Activated CD4-positive, alpha-beta T cell treated with anti-CD3 and anti-CD28 coated beads, Interleukin-2, amount 50 U/mL, for 24 hours (primary cell): ENCODE measurements around the gene SERTAD3.

Experiments used
- DNase-seq, 2 donors: peaks; one replicate each; pipeline ENCODE4 v3.0.0-alpha.2; 2020; ENCODE audit warnings: low read depth in 1 of 2, low spot score in 1 of 2

The SERTAD3 gene

DNA sequence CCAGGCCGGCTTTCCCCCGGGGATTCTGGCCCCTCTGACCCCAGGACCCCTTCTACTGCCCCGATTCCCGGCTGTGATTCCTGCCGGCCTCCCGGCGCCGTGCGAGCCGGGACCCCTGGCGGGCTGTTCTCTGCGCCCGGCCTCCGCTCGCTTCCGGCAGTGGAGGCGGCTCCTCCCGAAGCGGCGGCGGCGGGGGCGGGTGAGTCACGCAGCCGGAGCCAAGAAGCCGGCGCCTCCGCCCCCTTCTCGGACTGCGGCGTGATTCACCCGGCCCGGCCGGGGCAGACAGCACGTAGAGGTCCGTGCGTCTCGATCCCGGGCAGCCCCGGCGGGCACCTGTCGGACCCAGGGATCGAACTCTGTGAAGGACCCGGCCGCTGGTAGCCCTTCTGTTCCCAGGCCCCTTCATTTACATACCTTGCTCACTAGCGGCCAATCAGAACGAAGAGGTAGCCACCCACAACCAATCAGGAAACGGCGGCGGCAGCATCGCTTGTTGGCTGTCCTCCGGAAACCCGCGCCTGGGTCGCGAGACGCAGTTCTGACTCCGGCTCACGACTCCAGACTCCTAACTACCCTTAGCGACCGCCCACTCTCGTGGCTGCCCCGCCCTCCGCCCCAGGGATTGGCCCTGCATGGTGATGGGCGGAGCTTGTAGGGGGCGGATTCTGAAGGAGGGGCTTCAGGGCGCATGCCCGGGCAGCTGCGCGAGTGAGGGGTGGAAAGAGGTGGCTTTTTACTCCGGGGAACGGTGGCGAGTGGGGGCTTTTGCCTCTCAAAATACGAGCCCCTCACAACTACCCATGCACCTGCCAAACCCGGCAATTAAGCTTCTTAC, 18.5 kb downstream of the SERTAD3 start, which contains the start of gene SERTAD1:
Gene SERTAD1 (minus strand): TSS at position 543 of the 838 bp plus-strand sequence. CDS start 2,446 bp downstream, outside the sequence.
- peak; percentile 100 for DNase-seq

DNA sequence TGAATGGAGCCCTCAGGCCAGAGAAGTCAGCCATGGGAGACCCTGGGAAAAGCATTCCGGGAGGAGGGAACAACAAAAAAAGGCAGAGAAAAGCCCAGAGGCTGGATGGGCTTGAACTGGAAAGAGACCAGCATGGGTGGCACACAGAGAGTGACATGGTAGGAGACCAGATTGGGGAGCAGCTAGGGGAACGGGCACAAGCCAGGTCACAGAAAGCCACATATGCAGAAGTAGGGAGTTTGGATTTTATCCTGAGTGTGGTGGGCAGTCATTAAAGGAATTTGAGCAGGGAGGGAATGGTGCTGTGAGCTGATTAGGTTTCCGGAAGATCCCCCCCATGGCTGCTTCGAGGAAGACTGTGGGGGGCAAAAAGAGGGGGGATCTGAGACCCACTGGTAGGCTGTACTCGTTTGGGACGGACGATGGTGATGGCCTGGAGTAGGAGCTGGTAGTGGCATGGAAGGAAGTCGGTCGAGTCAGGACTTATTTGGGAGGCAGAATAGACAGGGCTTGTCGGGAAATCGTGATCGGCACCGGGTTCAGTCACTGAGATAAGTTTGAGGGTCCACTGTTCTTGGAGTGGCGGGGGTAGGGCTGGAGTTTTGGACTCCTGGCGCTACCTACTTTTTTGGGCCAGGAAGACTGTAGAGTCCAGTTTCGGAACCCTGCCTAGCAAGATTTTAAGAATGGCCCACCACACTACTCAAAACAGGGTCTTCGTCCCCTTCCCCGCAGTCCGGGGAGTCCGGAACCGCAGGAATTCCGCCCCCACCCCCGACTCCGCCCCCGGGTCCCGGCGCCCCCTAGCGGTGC, 19.3 kb downstream of the SERTAD3 start:
- no peak for DNase-seq

DNA sequence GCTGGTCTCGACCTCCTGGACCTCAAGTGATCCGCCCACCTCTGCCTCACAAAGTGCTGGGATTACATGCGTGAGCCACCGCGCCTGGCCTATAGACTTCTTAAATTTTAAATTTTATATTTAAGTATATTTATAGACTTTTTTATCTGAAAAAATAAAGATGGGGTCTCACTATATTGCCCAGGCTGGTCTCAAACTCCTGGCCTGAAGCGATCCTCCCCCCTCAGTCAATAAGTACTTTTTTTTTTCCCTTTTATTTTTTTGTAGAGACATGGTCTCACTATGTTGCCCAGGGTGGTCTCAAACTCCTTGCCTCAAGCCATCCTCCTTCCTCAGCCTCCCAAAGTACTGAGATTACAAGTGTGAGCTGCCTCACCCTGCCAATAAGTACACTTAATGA, 20.2 kb downstream of the SERTAD3 start:
- DNase-seq: no peak

DNA sequence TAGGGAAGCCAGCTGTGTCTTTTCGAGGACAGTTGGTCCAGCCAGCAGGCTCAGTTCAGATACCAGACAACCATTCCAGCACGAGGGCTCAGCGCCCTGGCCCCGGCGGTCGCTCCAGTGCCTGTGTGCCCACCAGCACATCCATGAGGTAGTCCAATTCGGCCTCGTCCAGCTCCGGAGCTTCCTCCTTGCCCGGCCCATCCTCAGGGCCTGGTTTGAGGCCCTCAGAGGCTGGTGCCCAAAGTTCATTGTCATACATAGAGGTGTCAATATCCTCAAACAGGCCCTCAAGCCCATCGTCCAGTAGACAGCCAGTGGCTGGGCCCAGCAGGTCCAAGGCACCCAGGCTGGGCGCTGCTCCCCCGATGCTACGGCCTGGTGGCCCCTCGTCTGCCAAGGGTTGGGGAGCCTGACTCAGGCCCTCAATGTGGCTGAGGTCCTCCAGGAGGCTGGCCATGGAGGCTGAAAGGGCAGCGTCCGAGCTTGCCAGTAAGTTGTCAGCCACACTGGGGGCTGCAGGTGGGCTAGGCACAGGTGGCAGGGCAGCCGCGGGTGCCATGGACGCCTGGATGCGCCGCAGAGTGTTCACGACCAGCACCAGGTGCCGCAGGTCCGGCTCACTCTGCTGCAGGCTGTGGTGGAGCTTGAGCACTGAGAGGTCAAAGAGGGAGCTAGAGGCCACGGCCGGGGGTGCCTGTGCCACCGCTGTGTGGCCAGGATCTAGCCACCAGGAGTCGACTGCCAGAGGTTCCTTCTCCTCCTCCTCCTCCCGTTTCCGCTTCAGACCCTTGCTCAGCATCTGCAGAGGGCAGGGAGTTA, 21.2 kb downstream of the SERTAD3 start:
- DNase-seq: no peak

DNA sequence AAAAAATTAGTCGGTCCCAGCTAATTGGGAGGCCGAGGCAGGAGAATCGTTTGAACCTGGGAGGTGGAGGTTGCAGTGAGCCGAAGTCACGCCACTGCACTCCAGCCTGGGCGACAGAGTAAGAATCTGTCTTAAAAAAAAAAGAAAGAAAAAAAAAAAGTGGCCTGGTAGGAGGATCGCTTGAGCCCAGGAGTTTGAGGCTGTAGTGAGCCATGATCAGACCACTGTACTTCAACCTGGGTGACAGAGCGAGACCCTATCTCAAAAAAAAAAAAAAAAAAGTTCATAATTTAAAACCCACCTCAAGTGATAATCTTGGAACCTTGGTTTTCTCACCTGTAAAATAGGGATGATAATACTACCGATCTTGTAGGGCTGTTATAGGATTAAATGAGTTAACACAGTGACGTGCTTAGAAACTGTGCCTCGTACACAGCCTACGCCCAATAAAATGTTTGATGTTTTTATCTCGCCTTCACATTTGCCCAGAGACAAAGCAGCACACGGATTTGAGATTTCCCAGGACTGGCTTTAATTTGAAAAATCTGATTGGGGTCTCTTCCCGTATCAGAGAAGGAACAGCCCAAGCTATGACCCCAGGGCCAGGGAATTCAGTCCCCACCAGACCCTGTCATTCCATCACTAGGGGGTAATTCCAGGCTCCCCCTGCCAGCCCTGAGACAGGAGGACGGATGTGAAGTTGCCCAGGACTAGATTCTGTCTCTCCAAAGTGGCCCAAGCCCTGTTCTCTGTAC, 22.0 kb downstream of the SERTAD3 start:
- no peak for DNase-seq

DNA sequence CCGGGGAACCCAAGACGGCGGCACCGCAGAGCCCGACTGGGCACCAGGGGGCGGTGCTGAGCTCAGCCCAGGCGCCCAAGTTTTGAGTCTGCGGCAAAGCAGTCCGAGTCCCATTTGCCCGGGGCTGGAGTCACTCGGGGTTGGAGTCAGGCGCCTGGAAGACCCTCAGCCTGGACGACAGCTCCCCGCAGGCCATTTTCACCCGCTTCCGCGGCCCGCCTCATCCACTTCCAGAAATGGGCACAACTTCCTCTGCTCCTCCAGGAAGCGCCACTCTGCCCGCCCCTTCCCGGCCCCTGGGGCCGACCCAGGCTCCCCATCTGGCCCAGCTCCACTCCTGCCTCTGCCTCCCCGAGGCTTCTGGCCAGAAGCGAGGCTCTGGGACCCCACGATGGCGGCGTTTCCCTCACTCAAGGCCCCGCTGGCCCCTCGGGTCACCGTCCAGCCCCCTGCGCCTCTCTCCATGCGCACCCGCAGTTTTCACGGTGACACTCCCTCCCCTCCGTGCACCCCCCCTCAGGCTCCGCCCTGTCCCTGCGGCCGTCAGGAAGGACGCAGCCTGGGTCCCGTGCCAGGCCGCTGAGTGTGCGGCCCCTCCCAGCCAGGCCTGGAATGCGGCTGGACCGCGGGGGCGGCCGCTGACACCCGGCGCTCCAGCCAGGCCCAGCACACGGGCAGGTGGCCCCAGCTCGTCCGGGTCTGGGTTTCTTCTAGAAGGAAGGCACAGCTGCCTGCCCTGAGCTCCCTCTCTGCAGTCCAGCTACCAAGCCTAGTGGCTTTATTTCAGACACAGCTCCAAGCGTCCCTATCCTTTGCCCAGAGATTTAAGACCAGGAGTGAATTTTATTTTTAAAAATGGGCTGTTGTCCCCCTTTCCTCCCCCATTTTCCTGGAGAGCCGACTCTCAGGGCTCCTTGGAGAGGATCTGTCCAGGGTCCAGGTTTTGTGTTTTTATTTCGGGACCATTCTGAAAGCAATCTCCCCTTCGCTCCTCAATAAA, 23.1 kb downstream of the SERTAD3 start:
- DNase-seq: peak; percentile 52

DNA sequence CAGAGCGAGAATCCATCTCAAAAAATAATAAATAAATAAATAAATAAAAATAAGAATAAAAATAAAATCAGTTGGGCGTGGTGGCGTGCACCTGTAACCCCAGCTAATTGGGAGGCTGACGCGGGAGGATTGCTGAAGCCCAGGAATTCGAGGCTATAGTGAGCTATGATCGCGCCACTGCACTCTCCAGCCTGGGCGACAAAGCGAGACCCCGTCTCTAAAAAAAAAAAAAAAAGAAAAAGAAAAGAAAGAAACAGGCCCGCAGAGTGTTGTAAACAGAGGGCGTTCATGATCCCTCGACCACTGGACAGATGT, 23.7 kb downstream of the SERTAD3 start:
- DNase-seq: no peak

DNA sequence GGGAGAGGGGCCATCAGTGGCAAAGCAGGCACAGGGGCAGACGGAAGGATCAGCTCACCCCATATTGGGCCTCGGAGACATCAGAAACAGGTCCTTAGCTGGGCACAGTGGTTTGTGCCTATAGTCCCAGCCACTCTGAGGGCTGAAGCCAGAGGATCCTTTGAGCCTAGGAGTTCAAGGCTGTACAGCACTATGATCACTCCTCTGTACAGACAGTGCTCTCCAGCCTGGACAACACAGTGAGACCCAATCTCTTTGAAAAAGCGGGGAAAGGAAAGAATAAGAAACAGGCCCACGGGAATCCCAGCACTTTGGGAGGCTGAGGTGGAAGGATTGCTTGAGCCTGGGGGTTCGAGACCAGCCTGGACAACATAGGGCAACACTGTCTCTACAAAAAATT, 24.4 kb downstream of the SERTAD3 start:
- no peak for DNase-seq

DNA sequence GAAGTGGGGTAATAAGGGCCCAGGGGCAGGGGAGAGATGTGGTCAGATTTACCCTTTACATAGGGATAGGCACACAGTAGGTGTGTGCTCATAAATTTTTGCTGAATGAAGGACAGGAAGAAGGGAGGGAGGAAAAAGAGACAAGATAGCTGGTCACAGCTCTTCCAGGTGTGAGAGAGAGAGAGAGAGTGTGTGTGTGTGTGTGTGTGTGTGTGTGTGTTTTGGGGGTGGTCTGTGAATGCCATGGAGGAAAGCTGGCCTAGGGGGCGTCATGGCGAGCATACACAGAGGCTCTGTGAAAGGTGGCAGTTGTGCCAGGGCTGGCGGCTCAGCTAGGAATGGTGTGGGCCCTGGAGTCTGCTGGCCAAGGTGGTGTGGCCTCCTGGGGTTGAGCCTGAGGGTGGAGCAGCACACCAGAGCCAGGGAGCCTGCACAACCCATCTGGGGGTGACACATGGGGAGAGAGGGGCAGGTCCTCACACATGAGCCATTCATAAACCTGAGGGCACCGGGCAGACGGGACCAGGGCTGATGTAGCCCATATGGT, 25.0 kb downstream of the SERTAD3 start:
- DNase-seq: no peak

DNA sequence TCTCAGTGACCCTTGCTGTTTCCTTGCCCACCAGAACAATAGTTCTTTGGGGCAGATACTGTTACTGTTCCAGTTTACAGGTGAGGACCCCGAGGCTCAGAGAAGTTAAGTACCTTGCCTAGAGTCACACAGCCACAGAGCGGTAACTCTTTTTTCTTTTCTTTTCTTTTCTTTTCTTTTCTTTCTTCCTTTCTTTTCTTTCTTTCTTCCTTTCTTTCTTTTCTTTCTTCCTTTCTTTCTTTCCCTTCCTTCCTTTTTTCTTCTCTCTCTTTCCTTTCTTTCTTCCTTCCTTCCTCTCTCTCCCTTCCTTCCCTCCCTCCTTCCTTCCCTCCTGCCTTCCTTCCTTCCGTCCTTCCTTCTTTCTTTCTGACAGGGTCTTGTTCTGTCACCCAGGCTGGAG, 26.1 kb downstream of the SERTAD3 start:
- DNase-seq: no peak

DNA sequence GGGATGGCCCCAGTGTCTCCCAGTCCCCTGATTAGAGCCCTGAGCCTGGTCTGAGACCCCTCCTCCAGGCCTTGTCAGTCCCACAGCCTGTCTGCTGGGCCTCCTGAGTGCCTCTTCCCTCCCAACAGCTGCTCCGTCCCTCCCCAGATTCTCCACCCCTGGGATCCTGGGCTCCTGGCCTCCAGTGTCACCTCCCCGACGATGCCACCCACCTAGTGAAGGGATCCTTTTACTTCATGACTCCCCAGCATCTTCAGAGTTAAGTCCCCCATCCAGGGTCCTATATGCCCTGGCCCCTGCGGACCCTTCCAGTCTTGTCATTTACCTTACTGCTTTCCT, 26.5 kb downstream of the SERTAD3 start:
- no peak for DNase-seq

DNA sequence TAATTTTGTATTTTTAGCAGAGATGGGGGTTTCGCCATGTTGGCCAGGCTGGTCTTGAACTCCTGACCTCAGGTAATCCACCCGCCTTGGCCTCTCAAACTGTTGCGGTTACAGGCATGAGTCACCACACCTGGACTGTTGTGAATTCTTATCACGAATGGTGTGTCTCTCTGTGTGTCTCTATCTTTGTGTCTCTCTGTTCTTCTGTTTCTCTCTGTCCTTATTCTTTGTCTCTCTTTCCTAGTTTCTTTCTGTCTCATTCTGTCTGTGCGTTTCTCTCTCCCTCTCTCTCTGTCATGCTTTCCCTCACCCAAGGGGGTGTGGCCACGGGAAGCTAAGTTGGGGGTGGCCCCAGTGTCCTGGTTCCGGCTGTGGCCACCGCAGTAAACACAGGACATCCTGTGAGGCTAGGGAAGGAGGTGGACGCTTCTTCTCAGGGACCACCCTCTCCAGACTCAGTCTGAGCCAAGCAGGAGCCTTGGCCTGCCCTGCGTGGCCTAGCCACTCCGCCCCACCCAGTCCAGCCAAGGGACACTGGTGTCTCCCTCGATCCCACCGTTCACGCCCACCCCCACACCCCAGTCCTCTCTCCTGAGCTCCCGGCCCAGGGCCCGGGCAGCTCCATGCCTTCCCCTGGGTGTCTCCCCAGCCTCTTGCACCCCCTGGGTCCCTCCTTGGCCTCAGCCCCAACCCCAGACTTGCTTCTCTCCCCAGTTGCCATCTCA, 27.1 kb downstream of the SERTAD3 start:
- DNase-seq: no peak

DNA sequence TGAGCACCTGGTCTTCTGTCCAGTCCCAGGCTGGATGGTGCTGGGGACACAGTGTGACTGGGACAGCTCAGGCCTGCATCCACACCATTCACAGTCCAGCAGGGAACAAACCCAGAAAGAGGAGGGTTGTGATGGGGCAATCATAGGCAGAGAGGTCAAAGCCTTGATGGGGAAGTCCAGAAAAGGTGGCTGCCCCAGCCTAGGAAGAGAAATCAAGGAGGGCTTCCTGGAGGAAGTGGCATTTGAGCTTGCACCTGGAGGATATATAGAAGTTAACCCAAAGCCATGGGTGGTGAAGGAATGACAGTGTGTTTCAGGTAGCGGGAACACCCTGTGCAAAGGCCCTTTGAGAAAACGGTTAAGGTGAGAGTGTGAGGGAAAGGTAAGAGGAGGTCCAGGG, 28.4 kb downstream of the SERTAD3 start:
- DNase-seq: no peak

DNA sequence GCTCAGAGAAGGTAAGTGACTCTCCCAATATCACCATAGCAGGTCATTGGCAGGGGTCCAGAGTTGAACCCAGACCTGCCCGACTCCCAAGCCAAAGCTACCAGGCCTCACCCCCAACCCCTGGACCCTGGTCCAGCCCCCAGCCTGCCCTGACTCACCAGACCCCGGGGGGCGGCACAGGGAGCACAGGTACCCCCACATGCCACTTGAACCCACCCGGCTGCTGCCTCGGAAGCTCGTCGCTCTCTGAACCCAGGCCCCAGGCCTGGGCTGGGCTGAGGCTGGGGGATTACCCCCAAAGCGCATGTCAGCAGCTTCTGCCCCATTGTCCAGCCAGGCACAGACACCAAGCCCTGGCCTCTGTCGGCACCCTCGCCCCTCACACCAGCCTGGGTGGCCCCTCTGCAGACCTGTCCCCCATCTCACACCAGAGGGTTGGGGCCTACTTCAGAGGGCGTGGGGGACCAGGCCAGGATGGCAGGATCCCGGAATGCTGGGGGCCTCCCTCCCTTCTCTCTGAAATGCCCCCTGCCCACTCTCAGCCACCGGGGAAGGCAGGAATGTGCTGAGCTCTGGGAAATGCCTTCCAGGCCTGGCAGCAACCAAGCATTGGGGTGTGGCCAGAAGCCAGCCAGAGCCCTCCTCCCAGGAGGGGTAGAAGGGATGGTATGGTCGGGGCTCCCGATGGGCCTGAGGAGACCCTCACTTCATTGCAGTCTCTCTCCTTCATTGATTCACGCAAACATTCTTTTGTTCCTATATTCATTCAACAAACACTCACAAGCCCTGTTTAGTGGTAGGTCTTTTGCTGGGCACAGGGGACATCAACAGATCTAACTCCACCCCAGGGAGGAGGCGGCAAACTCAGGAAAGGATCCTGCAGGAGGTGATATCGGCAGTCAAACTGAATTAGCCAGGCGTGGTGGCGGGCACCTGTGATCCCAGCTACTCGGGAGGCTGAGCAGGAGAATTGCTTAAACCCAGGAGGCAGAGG, 29.3 kb downstream of the SERTAD3 start:
- no peak for DNase-seq

DNA sequence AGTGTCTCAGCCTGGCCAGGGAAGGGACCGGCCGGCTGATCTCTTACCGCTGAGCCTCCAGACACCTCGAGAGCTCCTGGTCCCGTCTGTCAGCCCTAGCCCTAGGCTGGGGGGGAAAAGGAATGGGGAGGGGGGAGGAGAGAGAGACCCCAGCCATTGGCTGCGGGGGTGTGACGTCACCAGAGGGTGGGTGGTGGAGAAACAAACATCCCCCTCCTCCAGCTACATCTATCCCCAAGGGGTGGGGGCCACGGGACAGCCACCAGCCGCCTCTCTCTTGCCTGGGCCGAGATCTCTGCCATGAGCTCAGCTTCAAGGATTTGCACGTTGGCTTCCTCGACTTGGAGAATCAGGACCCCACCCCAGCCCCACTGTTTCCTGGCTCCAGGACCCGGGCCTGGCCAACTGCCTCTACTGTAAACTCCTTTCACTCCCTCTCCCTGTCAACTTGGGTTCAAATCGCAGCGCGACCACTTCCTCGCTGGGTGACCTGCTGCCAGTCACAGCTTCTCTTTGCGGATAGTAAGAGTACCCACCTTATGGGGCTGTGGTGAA, 30.8 kb downstream of the SERTAD3 start, which contains the start of gene PRX:
Gene PRX (minus strand): TSS at position 88 of the 555 bp plus-strand sequence. CDS start 5,446 bp downstream, outside the sequence.
- DNase-seq: no peak

DNA sequence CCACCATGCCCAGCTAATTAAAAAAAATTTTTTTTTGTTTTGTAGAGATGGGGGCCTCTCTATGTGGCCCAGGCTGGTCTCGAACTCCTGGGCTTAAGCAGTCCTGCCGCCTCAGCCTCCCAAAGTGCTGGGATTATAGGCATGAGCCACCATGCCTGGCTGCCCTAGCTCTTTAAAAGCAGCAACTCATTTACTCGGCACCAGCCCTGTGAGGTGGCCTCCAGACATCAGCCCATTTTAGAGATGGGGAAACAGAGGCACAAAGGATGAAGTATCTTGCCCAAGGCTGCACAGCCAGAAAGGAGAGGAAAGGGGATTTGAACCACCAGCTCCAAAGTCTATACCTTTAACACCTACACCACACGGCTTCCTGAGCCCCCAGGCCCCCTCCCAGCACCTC, 31.3 kb downstream of the SERTAD3 start:
- no peak for DNase-seq

DNA sequence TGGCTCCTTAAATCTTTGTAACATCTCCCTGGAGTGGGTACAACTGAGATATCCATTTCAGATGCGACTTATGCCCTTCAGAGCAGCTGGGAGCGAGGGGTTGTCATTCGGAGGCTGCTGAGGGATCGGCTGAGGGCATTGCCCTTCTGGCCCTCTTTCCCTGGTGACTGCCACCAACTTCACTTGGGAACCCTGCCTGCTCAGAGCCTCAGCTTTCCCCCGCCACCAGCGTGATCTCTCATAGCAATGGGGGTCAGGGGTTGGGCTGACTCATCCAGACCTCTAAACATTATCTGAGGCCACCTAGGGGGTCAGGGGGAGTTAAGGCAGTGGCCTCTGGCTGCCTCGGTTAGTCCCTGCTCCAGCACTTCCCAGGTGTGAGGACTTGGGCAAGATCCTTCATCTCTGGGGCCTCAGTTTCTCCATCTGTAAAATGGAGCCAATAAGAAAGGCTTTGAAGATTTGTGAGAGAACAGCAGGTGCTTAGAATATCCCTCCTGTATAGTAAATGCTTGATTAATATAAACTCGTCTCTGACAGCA, 32.1 kb downstream of the SERTAD3 start:
- DNase-seq: no peak
